SJSA1 (cell line): ENCODE measurements around the gene RPS25. TPM values are rescaled to one million over a fixed set of nuclear protein-coding genes. Genes with fewer than 3 reads are reported as not detected.
A peak's percentile ranks its signal among the peaks of the same experiment; 100 is the strongest.
"Not testable (repeated sequence)": the region's sequence is repeated elsewhere in the genome, so short reads cannot be mapped to it uniquely, and the experiment has no call there.

Experiments used
- DNase-seq, 2 experiments: peaks; one replicate each; pipeline ENCODE4 v3.0.0-alpha.2; 2015 to 2020; ENCODE audit warnings: low spot score in 2 of 2, low read depth in 1 of 2
- H3K27ac ChIP-seq: fragments of 250-450 bp; sonication (Bioruptor Pico); 2 replicates; pipeline ENCODE4 v1.5.1; 2020; ENCODE audit warnings: mild to moderate bottlenecking, moderate library complexity
- H3K27me3 ChIP-seq: fragments of 250-450 bp; sonication (Bioruptor Pico); replicated peaks from 2 replicates; pipeline ENCODE4 v1.5.1; 2020; ENCODE audit warnings: mild to moderate bottlenecking, moderate library complexity
- H3K36me3 ChIP-seq: fragments of 250-450 bp; sonication (Bioruptor Pico); 2 replicates; pipeline ENCODE4 v1.5.1; 2020; ENCODE audit warnings: mild to moderate bottlenecking
- H3K4me1 ChIP-seq: fragments of 250-450 bp; sonication (Bioruptor Pico); replicated peaks from 2 replicates; pipeline ENCODE4 v1.6.1; 2021; ENCODE audit warnings: mild to moderate bottlenecking
- H3K4me3 ChIP-seq: fragments of 250-450 bp; sonication (Bioruptor Pico); 2 replicates; pipeline ENCODE4 v1.5.1; 2020; ENCODE audit warnings: mild to moderate bottlenecking
- H3K9me3 ChIP-seq: fragments of 250-450 bp; sonication (Bioruptor Pico); replicated peaks from 2 replicates; pipeline ENCODE4 v1.5.1; 2020; ENCODE audit warnings: mild to moderate bottlenecking
- total RNA-seq: library from RNA; depleted of rRNA; stranded (reverse); fragments of >200 nt; shearing (Covaris generic); gene quantifications from 2 replicates; pipeline ENCODE4 v1.2.3, GENCODE V29; 2014; rRNA removed

Gene RPS25
- total RNA-seq = 718 and 750 TPM in 2 replicates

GRCh38 chr11:119018074-119018938, at the start of gene RPS25, which contains the start of gene TRAPPC4:
RPS25 (minus strand) TSS chr11:119018343; CDS start chr11:119018284, 59 bp downstream.
TRAPPC4 (plus strand) TSS chr11:119018766; CDS start chr11:119018796, 30 bp downstream.
- Histone ChIP-seq H3K27ac (peak within 1 kb of the TSS; percentile 37), H3K9me3 (no peaks in the 10 kb centered on the region; the same call in 1 of the 2 replicates), H3K4me1 (0 out of 2 replicates have a peak, but pooled peaks cover 3% of the 10 kb centered on the region), H3K27me3 (no peaks in the 10 kb centered on the region), H3K36me3 (peaks cover 52% of the 10 kb centered on the region), H3K4me3 (peak within 1 kb of the TSS; percentile 63)
- peak; percentile 88 to 89 for DNase-seq

GRCh38 chr11:119067371-119068222, 49.5 kb upstream of the RPS25 start, which contains the start of gene VPS11:
VPS11 (plus strand) TSS chr11:119067818; CDS start chr11:119067824, 6 bp downstream.
- DNase-seq = peak; percentile 70 to 89
- Histone ChIP-seq H3K27ac (peak within 1 kb of the TSS; percentile 28; the same call in 1 of the 2 replicates), H3K4me3 (peak within 1 kb of the TSS; percentile 61), H3K27me3 (no peaks in the 10 kb centered on the region), H3K4me1 (no peaks in the 10 kb centered on the region), H3K9me3 (no peaks in the 10 kb centered on the region), H3K36me3 (no peaks in the 10 kb centered on the region)

DNA sequence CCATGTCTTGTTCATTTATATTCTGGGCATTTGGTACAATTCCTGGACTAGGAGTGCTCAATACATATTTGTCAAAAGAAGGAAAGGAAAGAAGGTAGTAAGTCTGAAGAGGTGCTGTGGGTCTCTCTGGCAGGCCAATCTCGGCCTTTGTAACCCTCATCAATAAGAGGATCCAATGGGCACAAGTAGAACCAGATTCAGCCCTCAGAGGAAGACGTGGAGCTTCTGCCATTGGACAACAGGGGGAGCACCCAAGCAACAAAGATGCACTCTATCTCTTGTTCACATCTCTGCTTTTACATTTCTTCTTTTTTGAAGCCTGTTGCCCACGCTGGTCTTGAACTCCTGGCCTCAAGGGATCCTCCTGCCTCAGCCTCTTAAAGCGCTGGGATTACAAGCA, 47.2 kb upstream of the RPS25 start:
- no peak overlapping the region for H3K4me3 ChIP-seq
- no peaks in the 10 kb centered on the region for H3K36me3 ChIP-seq
- H3K4me1 ChIP-seq = no peaks in the 10 kb centered on the region
- no peak for DNase-seq
- H3K27me3 ChIP-seq = no peaks in the 10 kb centered on the region
- H3K27ac ChIP-seq = no peak overlapping the region
- H3K9me3 ChIP-seq = no peaks in the 10 kb centered on the region

- no peaks in the 10 kb centered on the region for H3K36me3 ChIP-seq
- H3K27me3 ChIP-seq = no peaks in the 10 kb centered on the region
- no peak for DNase-seq
- H3K4me3 ChIP-seq = no peak overlapping the region
- H3K27ac ChIP-seq = no peak overlapping the region
- no peaks in the 10 kb centered on the region for H3K9me3 ChIP-seq
- peaks cover 4% of the 10 kb centered on the region; the same call in 1 of the 2 replicates for H3K4me1 ChIP-seq
Measured at GRCh38 chr11:119062779-119063178, 44.6 kb upstream of the RPS25 start.

DNA sequence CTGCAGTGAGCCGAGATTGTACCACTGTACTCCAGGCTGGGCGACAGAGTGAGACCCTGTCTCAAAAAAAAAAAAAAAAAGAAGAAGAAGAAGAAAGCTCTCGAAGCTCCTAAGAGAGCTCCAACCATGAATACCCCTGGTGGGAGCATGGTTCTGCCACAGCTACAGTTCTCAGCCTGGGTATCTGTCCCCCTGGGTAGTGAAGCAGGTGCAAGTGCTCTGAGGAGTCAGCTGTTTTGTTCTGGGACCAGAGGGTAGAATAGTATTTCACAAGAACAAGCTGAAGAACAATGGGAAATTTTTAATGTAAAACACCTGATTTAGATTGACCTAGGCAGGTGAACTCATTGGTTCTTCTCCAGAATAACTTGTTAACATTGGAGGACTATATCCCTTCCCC, 43.1 kb upstream of the RPS25 start:
- Histone ChIP-seq H3K9me3 (no peaks in the 10 kb centered on the region), H3K27me3 (no peaks in the 10 kb centered on the region), H3K36me3 (peaks cover 3% of the 10 kb centered on the region; the same call in 1 of the 2 replicates), H3K4me3 (no peak overlapping the region), H3K4me1 (peaks cover 5% of the 10 kb centered on the region; the same call in 1 of the 2 replicates), H3K27ac (no peak overlapping the region)
- DNase-seq = no peak

DNA sequence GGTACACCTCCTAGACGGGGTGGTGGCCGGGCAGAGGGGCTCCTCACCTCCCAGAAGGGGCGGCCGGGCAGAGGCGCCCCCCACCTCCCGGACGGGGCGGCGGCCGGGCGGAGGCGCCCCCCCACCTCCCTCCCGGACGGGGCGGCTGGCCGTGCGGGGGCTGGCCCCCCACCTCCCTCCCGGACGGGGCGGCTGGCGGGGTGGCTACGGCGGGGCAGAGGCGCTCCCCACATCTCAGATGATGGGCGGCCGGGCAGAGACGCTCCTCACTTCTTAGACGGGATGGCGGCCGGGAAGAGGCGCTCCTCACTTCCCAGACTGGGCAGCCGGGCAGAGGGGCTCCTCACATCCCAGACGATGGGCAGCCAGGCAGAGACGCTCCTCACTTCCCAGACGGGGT, 41.0 kb upstream of the RPS25 start:
- Histone ChIP-seq H3K4me1 (peaks cover 10% of the 10 kb centered on the region), H3K36me3 (peaks cover 13% of the 10 kb centered on the region)
- H3K4me3 ChIP-seq, H3K27me3 ChIP-seq, DNase-seq, H3K9me3 ChIP-seq, H3K27ac ChIP-seq: not testable (repeated sequence)

GRCh38 chr11:119057000-119057769, 39.0 kb upstream of the RPS25 start, which contains the start of gene HYOU1:
HYOU1 (minus strand) TSS chr11:119057205; CDS start chr11:119056160, 1,045 bp downstream.
- Histone ChIP-seq H3K9me3 (no peaks in the 10 kb centered on the region), H3K27me3 (no peaks in the 10 kb centered on the region), H3K4me3 (peak within 1 kb of the TSS; percentile 89), H3K36me3 (peaks cover 25% of the 10 kb centered on the region), H3K4me1 (peaks cover 10% of the 10 kb centered on the region), H3K27ac (peak within 1 kb of the TSS; percentile 80)
- DNase-seq = peak; percentile 81 to 95

DNA sequence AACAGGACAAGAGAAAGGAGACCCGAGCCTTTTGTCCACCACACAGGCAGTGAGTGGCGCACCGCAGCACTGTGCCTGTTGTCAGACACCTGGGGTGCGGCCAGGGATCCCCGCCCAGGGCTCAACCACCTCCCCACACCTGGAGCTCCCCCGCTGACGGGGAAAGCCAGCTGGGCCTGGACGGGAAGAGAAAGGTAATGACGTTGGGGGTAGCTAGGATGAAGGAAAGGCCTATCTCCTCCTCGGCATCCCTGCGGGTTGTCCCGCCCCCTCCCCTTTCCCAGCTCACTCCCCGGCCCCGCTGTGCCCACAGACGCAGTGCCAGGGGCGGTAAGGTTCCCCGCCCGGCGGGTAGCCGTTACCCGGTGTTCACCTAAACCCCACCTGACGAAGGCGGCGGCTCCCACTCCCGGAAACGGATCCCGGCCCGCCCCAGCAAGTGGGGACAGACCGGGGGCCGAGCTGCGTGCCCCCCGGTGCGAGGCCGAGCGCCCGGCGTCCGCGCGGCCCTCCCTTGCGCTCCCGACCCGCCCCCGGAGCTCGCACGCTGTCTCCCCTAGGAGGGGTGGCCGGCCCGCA, 38.4 kb upstream of the RPS25 start:
- Histone ChIP-seq H3K36me3 (peaks cover 25% of the 10 kb centered on the region), H3K4me1 (peaks cover 10% of the 10 kb centered on the region), H3K9me3 (no peaks in the 10 kb centered on the region), H3K4me3 (peak overlapping the region; percentile 89), H3K27me3 (no peaks in the 10 kb centered on the region), H3K27ac (peak overlapping the region; percentile 80)
- DNase-seq = no peak

DNA sequence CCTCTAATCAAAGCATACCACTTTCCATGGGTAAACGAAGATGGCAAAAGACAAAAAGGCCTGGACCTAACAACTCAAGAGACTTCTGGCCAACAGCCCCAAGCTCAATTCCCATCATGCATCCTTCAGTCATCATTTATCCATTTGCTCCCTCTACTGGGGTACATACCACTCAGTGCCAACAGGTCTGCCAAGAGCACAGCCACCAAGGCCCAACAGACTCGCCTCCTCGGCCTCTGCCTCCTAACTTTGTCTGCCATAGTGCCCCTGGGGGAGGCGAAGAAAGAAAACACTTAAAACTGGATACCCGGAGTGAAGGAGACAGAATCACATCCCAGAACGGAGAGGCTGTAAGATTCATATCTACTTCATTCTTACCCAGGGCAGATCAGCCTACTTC, 37.8 kb upstream of the RPS25 start:
- peak overlapping the region; percentile 89 for H3K4me3 ChIP-seq
- H3K27me3 ChIP-seq = no peaks in the 10 kb centered on the region
- peaks cover 25% of the 10 kb centered on the region for H3K36me3 ChIP-seq
- no peak overlapping the region for H3K27ac ChIP-seq
- DNase-seq = no peak
- H3K4me1 ChIP-seq = peaks cover 10% of the 10 kb centered on the region
- H3K9me3 ChIP-seq = no peaks in the 10 kb centered on the region

DNA sequence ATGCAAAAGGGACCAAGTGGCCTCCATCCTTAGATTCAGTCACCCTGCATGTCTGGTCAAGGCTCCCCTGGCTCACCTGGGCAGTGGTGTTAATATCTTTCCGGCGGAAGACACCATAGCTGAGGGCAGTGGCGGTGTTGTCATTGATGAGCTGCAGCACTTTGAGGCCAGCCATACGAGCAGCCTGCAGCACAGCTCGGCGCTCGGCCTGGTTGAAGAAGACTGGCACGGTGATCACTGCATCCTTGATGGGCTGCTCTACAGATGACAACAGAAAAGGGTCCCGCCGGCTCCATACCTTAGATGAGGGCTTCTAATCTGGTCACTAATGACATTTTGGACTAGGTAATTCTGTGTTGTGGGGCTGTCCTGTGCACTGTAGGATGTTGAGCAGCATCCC, 36.3 kb upstream of the RPS25 start:
- Histone ChIP-seq H3K27ac (no peak overlapping the region), H3K4me3 (no peak overlapping the region), H3K4me1 (peaks cover 10% of the 10 kb centered on the region), H3K27me3 (no peaks in the 10 kb centered on the region), H3K9me3 (no peaks in the 10 kb centered on the region), H3K36me3 (peaks cover 25% of the 10 kb centered on the region)
- no peak for DNase-seq

GRCh38 chr11:119052163-119052814, 34.1 kb upstream of the RPS25 start:
- H3K36me3 ChIP-seq = peaks cover 42% of the 10 kb centered on the region
- H3K27ac ChIP-seq = no peak overlapping the region
- no peaks in the 10 kb centered on the region for H3K27me3 ChIP-seq
- no peak overlapping the region for H3K4me3 ChIP-seq
- peaks cover 5% of the 10 kb centered on the region for H3K4me1 ChIP-seq
- DNase-seq = no peak
- H3K9me3 ChIP-seq = no peaks in the 10 kb centered on the region

- peaks cover 5% of the 10 kb centered on the region for H3K4me1 ChIP-seq
- H3K27me3 ChIP-seq = no peaks in the 10 kb centered on the region
- no peaks in the 10 kb centered on the region for H3K9me3 ChIP-seq
- no peak overlapping the region for H3K4me3 ChIP-seq
- no peak overlapping the region for H3K27ac ChIP-seq
- DNase-seq = no peak
- H3K36me3 ChIP-seq = peaks cover 39% of the 10 kb centered on the region
Measured at GRCh38 chr11:119051440-119052162, 33.5 kb upstream of the RPS25 start.
